Activated naive CD4-positive, alpha-beta T cell treated with anti-CD3 and anti-CD28 coated beads, Interleukin-2, amount 10 ng/mL, durations not matched to agents 5 hours and 36 hours (primary cell): Measurements from ENCODE around the gene BCL6. TPM values are rescaled to one million over a fixed set of nuclear protein-coding genes. Genes with fewer than 3 reads are reported as not detected.

Experiments used
- total RNA-seq, 2 experiments: library from RNA; stranded (reverse); gene quantifications; one replicate each; pipeline ENCODE4 v1.2.3, GENCODE V29; 2021

BCL6 gene
- 10 to 100 TPM; 36.3 to 37.9 TPM for total RNA-seq

GRCh38 chr3:187745201-187746058 lies at the start of gene BCL6:
Gene BCL6, minus strand, starts transcription at chr3:187745468. Its CDS starts 11,775 bp downstream, at chr3:187733693.

GRCh38 chr3:187702507-187703033 lies 42.7 kb downstream of the BCL6 start, which contains the start of gene RTP2:
Gene RTP2, minus strand, starts transcription at chr3:187702557. Its CDS starts 429 bp downstream, at chr3:187702128.

Other genes starting within 250 kb of the BCL6 start
- gene SST, start 75.1 kb downstream of the BCL6 start, total RNA-seq, result not detected
- not detected for gene RTP2, start 42.9 kb downstream of the BCL6 start, total RNA-seq